ENCODE results near the gene PI4KA.

- TF ChIP-seq BACH2 (CRISPR knock-in tag; IDR thresholded peaks at IDR 0.05; ENCODE audit: borderline replicate concordance), result no peak
- TF ChIP-seq CSDC2 (CRISPR knock-in tag; IDR thresholded peaks at IDR 0.05), result no peak
- TF ChIP-seq ZNF565 (CRISPR knock-in tag; conservative IDR thresholded peaks at IDR 0.05; ENCODE audit: low read depth), result no peak
- TF ChIP-seq ARNTL (CRISPR knock-in tag; IDR thresholded peaks at IDR 0.05; ENCODE audit: borderline replicate concordance, low read depth), result no peak
- TF ChIP-seq ZC3H10 (CRISPR knock-in tag; IDR thresholded peaks at IDR 0.05), result no peak
- no peak for TF ChIP-seq ZNF8 (CRISPR knock-in tag; IDR thresholded peaks at IDR 0.05)
Observed at GRCh38 chr22:20803696-20804324, 54.8 kb downstream of the PI4KA start.

Data from SK-N-SH treated with all-trans-retinoic acid at 6 μM for 48 hours (cell line).